A673 (cell line): ENCODE measurements around the gene WDR20. TPM values are rescaled to one million over a fixed set of nuclear protein-coding genes. Genes with fewer than 3 reads are reported as not detected.

Source experiments
- BruUV-seq: library from RNA; stranded (reverse); fragments of 400-500 nt; replicated peaks from 2 replicates; lab custom pipeline; 2021; lab: Mats Ljungman, UMichigan
- CTCF ChIA-PET: fragments of 300-600 bp; sonication (Branson Sonifier 250); formaldehyde crosslinking; loops from one replicate; lab custom pipeline; 2022; ENCODE audit warnings: antibody characterized with exemption; lab: Charles Lee
- POLR2A ChIA-PET: fragments of 300-600 bp; sonication (Branson Sonifier 250); formaldehyde crosslinking; loops from one replicate; lab custom pipeline; 2022; ENCODE audit warnings: antibody characterized with exemption; ENCODE audit not compliant: low non-redundant PET; lab: Charles Lee
- DNase-seq: peaks from one replicate; pipeline ENCODE4 v3.0.0-alpha.2; 2015; ENCODE audit warnings: low spot score
- H3K27ac ChIP-seq: fragments of 200-600 bp; sonication (generic); 2 replicates; pipeline ENCODE4 v1.5.1; 2016; ENCODE audit warnings: mixed run types, low read depth, mild to moderate bottlenecking, mixed read lengths, antibody characterized with exemption, low read length; ENCODE audit not compliant: poor library complexity, severe bottlenecking
- H3K27me3 ChIP-seq: fragments of 200-600 bp; sonication (generic); replicated peaks from 2 replicates; pipeline ENCODE4 v1.6.1; 2017; ENCODE audit warnings: mixed run types, low read depth, mild to moderate bottlenecking, mixed read lengths, antibody characterized with exemption, low read length; ENCODE audit not compliant: insufficient read depth, poor library complexity
- H3K36me3 ChIP-seq: fragments of 200-600 bp; sonication (generic); 2 replicates; pipeline ENCODE4 v1.6.1; 2016; ENCODE audit warnings: mixed run types, mild to moderate bottlenecking, mixed read lengths, antibody characterized with exemption, low read length; ENCODE audit not compliant: insufficient read depth, poor library complexity, severe bottlenecking
- H3K4me1 ChIP-seq: fragments of 200-600 bp; sonication (generic); 2 replicates; pipeline ENCODE4 v1.6.1; 2017; ENCODE audit warnings: mixed run types, mild to moderate bottlenecking, mixed read lengths, antibody characterized with exemption, low read length; ENCODE audit not compliant: insufficient read depth, poor library complexity, severe bottlenecking
- H3K4me3 ChIP-seq: fragments of 200-600 bp; sonication (generic); 2 replicates; pipeline ENCODE4 v1.5.1; 2016; ENCODE audit warnings: low read depth, mixed run types, mild to moderate bottlenecking, mixed read lengths, low read length; ENCODE audit not compliant: poor library complexity, severe bottlenecking
- H3K9me3 ChIP-seq: fragments of 200-600 bp; sonication (generic); 2 replicates; pipeline ENCODE4 v1.6.1; 2016; ENCODE audit warnings: mixed run types, low read depth, mild to moderate bottlenecking, mixed read lengths, antibody characterized with exemption, low read length; ENCODE audit not compliant: poor library complexity, severe bottlenecking
- EZH2 ChIP-seq: fragments of 200-600 bp; sonication (generic); IDR thresholded peaks from 2 replicates; pipeline ENCODE4 v1.6.1; 2017; ENCODE audit warnings: borderline replicate concordance, low read depth, mild to moderate bottlenecking, mixed read lengths, antibody characterized with exemption, low read length; ENCODE audit not compliant: poor library complexity, severe bottlenecking
- intact Hi-C: fragments of 100-400 bp; cut with micrococcal nuclease; formaldehyde crosslinking; loops from one replicate; pipeline ENCODE4 v1.10.0; 2022; ENCODE audit not compliant: unreplicated experiment
- total RNA-seq: library from RNA; stranded (reverse); gene quantifications from 2 replicates; pipeline ENCODE4 v1.2.3, GENCODE V29; 2021
- TF ChIP-seq, protein P1 (sequence below): fragments of 300-800, 200-600 bp; sonication (generic); conservative IDR thresholded peaks from 2 replicates; pipeline ENCODE4 v1.5.1; 2017; ENCODE audit warnings: low read depth, mild to moderate bottlenecking, antibody characterized with exemption, low read length, moderate library complexity, mixed read lengths

The WDR20 gene
- total RNA-seq, 1 experiment from 2014 or later: 28.3 TPM

DNA sequence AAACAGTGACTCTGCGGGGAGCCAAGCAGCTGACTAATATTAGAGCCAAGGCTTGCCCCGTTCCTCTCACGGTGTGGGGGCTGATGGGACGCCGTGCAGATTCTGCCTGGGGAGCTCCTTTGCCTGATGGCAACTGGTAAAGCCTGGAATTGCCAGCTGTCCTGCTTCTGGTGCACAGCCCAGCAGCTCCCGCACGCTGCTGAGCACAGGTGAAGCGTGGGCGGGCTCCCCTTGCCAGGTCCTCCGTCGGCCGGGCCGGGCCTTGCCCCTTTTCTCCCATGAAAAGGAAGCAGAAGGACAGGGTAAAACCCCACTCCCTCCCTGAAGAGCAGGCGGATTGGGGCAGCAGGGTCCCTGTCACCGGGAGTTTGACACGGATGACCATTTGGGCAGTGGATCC lies 79.0 kb downstream of the WDR20 start:
- intact Hi-C loops: no loop called here
- H3K4me1 ChIP-seq: peaks cover 25% of the 10 kb centered on the region
- POLR2A ChIA-PET: no interaction called here
- no peaks in the 10 kb centered on the region for H3K27me3 ChIP-seq
- H3K4me3 ChIP-seq: no peak overlapping the region
- no peaks in the 10 kb centered on the region for H3K36me3 ChIP-seq
- no TSS peak for BruUV-seq
- CTCF ChIA-PET: no interaction called here
- H3K27ac ChIP-seq: no peak overlapping the region
- DNase-seq: no peak
- H3K9me3 ChIP-seq: no peaks in the 10 kb centered on the region
- TF ChIP-seq EZH2: no peak
- TF ChIP-seq, protein P1, sequence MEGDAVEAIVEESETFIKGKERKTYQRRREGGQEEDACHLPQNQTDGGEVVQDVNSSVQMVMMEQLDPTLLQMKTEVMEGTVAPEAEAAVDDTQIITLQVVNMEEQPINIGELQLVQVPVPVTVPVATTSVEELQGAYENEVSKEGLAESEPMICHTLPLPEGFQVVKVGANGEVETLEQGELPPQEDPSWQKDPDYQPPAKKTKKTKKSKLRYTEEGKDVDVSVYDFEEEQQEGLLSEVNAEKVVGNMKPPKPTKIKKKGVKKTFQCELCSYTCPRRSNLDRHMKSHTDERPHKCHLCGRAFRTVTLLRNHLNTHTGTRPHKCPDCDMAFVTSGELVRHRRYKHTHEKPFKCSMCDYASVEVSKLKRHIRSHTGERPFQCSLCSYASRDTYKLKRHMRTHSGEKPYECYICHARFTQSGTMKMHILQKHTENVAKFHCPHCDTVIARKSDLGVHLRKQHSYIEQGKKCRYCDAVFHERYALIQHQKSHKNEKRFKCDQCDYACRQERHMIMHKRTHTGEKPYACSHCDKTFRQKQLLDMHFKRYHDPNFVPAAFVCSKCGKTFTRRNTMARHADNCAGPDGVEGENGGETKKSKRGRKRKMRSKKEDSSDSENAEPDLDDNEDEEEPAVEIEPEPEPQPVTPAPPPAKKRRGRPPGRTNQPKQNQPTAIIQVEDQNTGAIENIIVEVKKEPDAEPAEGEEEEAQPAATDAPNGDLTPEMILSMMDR: no peak

GRCh38 chr14:102219316-102219715 lies 79.6 kb downstream of the WDR20 start:
- TF ChIP-seq, protein P1: no peak
- no peak for TF ChIP-seq EZH2
- ChIA-PET POLR2A (no interaction called here), CTCF (no interaction called here)
- intact Hi-C loops: no loop called here
- Histone ChIP-seq H3K4me3 (no peak overlapping the region), H3K27me3 (no peaks in the 10 kb centered on the region), H3K27ac (no peak overlapping the region), H3K4me1 (peaks cover 25% of the 10 kb centered on the region), H3K36me3 (no peaks in the 10 kb centered on the region), H3K9me3 (no peaks in the 10 kb centered on the region)
- DNase-seq: no peak
- BruUV-seq: no TSS peak

DNA sequence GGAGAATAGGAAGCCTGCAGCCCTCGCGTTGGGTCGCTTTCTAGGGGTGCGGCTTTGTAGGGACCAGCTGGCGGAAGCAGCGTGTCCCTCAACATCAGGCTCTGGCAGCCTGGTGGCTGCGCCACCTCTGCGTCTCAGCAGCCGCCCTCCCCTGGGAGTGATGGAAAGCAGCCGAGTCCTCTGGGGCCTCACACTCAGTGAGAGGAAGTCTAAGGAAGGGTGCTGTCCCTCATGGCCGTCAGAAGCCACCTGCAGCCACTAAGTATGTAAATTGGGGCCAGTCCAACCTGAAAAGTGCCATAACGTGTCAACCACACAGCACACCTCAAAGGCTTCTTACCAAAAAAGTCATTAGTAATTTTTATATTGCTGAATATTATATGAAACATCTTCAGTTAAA lies 80.3 kb downstream of the WDR20 start:
- Histone ChIP-seq H3K9me3 (no peaks in the 10 kb centered on the region), H3K4me1 (peaks cover 20% of the 10 kb centered on the region), H3K27me3 (no peaks in the 10 kb centered on the region), H3K36me3 (no peaks in the 10 kb centered on the region), H3K27ac (no peak overlapping the region), H3K4me3 (no peak overlapping the region)
- BruUV-seq: no TSS peak
- POLR2A ChIA-PET: no interaction called here
- DNase-seq: no peak
- intact Hi-C loops: no loop called here
- CTCF ChIA-PET: no interaction called here
- no peak for TF ChIP-seq EZH2
- TF ChIP-seq, protein P1: no peak
